Measurements from ENCODE around the gene STIM2.
"Not testable (repeated sequence)": the region's sequence is repeated elsewhere in the genome, so short reads cannot be mapped to it uniquely, and the experiment has no call there.

STIM2 gene

DNA sequence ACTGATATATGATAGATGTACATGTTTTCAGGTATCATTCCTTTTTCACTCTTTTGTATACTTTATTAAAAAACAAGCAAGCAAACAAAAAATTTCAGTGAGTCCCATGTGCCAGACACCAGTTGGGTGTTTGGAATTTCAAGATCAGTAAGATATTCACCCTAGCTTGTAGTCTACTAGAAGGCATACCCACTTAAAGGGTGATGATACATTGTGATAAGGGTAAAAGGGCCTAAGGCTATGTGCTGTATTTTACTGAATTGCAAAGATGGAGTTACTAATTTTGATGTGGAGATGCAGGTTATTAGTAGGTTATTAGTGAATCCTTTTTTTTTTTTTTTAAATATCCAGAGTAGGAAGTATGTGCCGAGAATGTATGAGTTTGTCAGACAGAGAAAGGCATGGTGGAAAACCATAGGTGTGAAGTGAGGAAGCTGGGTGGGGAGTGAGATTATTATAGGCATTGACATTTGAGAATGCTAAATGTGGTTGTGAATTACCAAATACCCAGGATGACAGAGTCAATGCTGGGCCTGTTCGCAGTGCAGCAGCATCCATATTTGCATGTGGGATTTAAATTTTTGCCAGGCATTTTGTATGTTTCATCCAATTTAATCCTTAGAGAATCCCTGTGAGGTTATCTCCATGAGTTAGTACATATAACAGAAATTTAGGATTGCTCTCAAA lies 10.1 kb downstream of the STIM2 start:
- no peak for DNase-seq

DNA sequence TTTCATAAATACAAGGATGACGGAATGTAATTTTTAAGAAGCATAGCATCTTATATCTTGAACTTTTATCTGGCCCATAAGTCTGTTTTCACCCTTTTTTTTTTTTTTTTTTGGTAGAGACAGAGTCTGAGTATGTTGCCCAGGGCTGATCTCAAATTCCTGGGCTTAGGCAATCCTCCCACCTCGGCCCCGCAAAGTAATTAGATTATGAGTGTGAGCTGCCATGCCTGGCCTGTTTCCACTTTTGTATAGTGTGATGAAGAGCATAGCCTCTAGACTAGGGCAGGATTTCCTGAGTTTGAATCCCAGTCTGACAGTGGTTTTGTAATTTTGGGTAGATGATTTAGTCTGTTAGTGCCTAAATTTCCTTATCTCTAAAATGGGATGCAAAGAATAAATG lies 11.0 kb downstream of the STIM2 start:
- DNase-seq: no peak

DNA sequence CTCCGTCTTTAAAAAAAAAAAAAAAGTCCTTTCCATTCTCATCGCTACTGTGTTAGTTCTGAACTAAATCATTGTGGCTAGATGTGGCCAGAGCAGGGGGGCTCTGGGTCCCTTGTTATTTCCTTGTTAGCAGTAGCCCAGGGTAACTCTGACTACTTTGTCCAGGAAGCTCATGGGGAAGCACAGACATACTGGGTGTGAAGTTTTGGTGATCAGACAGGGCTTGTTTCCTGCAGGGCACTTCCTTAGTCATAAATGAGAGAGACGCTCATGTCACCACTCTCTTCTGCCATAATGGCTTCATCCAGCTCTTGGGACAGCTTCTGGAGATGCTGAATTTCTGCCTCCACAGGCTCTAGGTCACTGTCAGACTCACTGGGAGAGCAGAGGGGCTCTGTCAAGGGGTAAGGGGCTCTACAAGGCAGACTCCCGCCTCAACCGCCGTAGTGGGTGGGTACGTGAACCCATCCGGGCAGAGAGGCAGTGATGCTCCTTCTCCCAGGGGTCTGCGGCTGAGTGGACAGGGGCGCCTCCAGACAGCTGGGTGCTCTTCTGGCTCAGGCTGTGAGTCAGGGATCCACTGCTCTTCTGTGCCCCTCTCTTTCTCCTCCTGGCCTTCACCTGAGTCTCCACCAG lies 12.9 kb downstream of the STIM2 start:
- DNase-seq: peak; percentile 22

DNA sequence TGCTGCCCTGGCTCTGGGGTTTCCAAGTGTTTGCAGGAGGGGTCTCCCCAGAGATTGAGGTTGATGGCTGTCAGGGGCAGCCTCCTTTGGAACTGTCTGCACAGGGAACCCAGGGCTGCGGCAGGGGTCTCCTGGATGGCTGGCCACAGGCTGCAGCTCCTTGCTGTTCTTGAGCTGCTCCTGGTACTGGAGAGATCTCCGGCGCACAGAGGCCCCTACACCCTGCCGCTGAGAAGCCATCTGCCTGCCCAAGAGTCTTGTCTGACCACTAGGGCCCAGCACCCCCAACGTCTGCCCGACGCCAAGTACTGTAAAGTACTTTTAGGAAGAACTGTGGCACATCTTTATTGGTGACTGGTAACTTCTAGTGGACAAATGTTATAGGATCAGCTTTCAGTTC lies 13.5 kb downstream of the STIM2 start:
- DNase-seq: no peak

DNA sequence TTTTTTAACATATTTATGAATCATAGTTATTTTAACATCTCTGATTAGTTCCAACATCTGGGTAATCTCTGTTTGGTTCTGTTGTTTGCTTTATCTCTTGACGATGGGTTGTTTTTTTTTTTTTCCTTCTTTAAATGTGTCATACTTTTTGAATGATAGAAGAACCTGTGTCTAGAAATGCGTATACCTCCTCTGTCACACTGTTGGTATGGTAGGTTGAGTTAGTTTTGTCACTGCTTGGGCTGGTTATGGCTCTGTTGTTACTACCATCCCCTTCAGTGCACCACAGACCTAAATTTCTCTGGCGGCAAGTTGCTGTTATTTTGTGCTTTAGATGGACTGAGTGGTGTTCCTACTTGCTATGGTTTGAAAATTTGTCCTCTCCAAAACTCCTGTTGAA lies 16.8 kb downstream of the STIM2 start:
- DNase-seq: no peak

DNA sequence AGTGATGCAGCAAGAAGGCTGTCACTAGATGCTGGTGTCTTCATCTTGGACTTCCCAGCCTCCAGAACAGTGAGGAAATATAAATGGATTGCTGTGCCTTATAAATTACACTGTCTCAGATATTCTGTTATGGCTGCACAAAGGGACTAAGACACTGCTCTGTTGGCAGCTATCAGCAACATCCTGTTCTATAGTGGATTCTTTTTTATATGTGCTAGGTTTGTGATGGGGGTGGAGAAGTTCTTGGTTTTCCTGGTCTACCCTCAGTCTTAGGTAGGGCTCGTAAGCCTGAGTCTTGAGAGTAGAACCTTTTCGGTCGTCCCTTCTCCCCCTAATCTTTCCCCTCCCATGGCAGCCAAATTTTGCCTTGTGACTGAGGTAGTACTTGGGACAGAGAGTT lies 17.3 kb downstream of the STIM2 start:
- DNase-seq: no peak

DNA sequence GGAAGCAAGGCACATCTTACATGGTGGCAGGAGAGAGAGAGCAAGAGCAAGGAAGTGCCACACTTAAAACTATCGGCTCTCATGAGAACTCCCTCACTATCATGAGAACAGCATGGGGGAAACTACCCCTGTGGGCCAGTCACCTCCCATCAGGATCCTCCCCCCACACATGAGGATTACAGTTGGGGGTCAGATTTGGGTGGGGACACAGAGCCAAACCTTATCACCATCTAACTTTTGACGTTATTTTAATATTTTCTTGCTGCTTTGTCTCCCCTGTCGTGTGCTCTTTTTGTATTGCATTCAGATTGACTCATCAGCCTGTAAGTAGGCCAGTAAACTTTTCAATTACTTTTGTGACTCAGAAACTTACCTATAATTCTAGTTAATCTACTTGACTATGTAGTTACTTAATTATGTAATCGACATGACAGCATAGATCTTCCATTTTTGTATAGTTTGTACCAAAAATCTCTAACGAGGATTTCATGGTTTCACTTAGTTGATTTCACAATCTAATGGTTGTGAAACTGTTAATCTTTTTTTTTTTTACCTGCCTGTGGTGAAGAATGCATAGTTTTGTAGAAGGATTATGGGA lies 18.3 kb downstream of the STIM2 start:
- DNase-seq: no peak

DNA sequence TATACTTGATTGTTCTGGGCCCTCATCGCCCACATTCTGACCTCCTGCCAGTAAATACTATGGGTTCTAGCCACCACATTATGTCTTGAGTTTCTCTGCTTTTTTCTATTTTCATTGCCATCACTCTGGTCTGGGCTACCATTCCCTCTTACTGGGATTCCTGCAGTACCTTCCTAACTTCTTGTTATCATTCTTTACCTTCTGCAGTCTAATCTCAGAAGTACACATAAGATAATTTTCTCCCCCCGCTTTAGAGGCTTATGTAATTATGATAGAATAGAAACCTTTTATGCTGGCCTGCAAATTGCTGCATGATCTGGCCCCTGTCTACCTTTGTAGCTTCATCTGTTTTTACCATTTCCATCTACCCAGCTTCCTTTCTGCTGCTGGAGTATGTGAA lies 19.2 kb downstream of the STIM2 start:
- no peak for DNase-seq

DNA sequence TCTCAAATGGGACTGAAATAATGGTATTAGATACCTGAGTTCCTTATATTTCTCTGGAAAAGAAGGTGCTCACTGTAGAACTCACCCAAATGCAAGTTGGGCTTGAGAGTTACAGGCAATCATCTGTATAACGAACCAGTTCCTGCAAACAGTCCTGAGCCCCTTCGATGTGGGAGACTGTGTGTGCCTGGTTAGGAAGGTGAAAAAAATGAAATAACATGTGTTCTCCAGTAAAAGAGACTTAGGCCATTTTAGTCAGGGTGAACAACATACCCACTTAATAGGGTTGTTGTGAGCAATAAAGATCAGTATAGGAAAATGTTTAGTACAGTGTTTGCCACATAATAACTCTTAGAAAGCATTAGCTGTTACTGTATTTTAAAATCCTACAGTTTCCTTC lies 23.4 kb downstream of the STIM2 start:
- no peak for DNase-seq

DNA sequence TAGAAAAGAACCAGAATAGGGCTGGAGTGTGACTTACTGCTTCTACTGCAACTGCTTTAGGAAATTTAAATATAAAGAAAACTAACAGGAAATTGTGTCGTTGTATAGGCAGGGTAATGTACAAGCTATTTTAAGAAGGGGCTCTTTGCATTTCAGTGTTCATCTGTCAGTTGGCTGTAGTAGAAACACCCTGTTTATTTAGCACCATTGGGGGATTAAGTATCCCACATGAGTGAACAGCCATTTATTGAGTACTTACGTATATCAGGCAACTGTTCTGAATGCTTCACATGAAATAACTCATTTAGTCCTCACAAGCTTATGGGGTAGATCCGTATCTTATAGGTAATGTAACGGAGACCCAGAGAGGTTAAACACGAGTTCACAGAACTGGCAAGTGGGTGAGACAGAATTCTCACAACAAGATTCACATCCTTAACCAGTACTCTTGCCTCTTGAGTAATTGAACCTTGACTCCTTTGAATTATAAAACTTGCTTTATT lies 23.9 kb downstream of the STIM2 start:
- no peak for DNase-seq

DNA sequence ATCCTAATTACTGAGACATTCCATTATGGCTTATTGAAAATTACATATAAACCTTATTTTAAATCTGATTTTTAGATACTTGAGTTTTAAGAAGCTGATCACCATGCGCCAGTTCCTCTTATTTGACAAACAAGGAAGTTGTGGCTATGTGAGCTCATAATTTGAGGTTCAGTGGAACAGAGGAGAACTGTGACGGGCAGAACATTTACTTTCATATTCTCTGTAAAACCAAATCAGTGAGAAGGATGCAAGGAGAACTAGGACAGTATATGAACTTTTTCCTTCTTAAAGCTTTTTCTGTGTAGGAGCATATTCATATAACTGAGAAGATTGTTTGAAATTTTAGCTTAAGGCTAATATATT lies 25.3 kb downstream of the STIM2 start:
- no peak for DNase-seq

DNA sequence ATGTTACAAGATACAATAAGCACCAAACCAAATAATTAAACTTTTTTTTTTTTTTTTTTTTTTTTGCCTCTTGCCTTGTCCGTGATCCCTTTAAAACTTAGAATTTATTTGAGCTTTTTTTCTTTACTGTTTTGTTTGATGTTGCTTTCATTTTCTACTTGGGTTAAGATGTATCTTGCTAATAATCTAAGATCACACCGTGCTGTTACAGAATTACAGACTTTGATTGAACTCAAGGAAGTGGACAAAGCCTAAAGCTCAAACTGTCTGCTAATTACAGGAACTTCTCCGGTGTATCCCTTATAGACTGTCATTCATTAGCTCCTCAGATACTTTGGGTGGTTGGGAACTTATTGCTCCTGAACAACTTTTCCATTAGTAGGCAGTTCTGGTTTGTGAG lies 26.5 kb downstream of the STIM2 start:
- DNase-seq: no peak

DNA sequence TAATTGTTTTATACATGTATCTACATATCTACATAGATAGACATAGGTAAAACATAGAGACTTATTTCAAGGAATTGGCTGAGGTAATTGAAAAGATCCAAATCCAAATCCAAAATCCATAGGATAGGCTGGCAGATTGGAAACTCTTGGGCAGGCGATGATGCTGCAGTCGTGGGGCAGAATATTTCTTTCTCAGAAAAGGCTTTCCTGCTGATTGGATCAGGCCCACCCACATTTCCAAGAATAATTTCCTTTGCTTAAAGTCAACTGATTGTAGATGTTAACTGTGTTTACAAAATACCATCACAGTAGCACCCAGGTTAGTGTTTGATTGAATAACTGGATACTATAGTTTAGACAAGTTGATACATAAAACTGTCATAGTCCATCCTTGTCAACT lies 27.2 kb downstream of the STIM2 start:
- no peak for DNase-seq

DNA sequence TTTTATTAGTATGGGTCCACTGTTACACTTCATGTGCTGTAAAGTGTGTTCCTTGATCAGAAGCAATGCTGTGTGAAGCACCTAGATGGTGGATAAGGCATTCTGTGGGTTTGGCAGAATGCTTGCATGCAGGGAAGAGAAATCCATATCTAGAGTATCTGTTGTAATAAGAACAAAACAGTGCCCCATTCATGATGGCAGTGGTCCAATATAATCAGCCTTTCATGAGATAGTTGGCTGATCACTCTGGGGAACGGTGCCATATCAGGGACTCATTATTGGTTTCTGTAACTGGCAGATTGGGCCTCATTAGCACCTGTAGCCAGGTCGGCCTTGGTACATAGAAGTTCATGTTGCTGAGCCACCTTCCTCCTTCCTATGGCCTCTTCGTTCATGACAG lies 28.7 kb downstream of the STIM2 start:
- no peak for DNase-seq

DNA sequence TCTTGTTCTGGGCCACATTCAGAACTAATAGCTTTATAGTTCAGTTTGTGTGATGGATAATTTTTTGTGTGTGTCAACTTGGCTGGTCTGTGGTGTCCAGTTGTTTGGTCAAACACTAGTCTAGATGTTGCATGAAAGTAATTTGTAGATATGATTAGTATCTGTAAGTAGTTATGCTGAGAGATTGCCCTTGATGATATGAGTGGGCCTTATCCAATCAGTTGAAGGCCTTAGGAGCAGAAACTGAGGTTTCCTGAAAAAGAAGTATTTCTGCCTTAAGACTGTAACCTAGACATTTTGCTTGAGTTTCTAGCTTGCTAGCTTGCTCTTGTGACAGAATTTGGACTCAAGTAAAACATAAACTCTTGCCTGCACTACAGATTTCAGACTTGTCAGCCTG lies 30.4 kb downstream of the STIM2 start:
- no peak for DNase-seq

DNA sequence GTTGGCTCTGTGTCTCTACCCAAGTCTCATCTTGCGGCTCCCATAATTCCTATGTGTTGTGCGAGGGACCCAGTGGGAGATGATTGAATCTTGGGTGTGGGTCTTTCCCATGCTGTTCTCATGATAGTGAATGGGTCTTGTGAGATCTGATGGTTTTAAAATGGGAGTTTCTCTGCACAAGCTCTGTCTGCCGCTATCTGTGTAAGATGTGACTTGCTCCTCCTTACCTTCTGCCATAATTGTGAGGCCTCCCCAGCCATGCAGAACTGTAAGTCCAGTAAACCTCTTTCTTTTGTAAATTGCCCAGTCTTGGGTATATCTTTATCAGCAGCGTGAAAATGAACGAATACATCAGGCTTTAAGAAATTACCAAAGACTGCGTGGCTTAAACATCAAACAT lies 31.2 kb downstream of the STIM2 start:
- no peak for DNase-seq

DNA sequence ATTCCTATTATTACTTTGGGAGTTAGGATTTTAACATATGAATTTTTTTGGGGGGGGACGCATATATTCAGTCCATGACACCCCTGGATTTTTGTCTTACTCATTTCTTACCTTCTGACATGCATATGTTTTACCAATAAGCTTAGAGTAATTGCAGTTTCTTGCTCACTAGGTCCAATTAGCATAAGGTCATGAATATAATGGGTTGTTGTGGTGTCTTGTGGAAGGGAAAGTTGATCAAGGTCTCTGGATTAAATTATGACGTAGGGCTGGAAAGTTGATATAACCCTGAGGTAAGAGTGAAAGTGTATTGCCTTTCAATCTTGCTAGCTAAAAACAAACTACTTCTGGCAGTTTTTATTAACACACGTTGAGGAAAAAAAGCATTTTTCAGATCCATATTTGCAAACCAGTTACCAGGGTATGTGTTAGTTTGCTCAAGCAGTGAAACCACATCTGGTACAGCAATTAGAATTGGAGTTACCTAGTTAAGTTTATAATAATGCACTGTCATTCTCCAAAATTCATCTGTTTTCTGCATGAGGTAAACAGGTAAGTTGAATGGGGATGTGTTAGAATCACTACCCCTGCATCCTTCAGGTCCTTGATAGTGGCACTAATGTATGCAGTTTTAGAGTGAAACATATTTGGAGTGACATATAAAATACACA lies 32.0 kb downstream of the STIM2 start:
- no peak for DNase-seq

DNA sequence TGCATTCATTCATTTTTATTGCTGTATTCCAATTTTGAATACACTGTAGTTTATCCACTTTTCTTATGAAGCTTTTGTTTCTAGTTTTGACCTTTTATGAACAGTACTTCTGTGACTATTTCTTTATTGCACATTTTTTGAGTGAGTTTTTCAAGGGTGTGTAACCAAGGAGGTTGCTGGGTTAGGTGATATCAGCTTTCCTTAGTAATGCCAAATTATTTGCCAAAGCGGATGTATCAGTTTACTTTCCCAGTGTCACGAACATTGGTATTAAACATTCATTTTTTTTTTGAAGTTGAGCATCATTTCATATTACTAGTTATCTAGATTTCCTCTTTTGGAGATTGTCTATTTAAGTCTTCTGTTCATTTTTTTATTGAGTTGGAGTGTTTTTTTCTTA lies 32.9 kb downstream of the STIM2 start:
- no peak for DNase-seq

DNA sequence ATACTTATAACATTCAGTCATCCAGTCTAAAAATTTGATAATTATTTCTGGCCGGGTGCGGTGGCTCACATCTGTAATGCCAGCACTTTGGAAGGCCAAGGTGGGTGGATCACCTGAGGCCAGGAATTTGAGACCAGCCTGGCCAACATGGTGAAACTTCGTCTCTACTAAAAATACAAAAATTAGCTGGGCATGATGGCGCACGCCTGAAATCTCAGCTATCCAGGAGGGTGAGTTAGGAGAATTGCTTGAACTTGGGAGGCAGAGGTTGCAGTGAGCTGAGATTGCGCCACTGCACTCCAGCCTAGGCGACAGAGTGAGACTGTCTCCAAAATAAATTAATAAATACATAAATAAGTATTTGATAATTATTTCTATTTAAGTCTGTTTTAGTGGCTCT lies 34.2 kb downstream of the STIM2 start:
- not testable (repeated sequence) for DNase-seq

DNA sequence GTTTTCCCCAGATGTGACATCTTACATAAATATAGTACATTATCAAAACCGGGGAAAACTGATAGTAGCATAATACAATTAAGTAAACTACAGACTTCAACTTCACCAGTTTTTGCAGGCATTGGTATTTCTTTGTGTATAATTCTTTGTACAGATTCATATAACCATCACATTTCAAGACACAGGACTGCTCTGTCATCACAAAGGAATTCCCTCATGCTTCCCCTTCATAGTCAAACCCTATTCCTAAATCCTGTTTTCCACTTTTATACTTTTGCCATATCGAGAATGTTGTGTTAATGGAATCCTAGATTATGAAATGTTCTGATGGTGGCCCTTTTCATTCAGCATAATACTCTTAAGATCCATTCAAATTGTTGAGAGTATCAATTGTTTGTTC lies 36.0 kb downstream of the STIM2 start:
- DNase-seq: no peak

DNA sequence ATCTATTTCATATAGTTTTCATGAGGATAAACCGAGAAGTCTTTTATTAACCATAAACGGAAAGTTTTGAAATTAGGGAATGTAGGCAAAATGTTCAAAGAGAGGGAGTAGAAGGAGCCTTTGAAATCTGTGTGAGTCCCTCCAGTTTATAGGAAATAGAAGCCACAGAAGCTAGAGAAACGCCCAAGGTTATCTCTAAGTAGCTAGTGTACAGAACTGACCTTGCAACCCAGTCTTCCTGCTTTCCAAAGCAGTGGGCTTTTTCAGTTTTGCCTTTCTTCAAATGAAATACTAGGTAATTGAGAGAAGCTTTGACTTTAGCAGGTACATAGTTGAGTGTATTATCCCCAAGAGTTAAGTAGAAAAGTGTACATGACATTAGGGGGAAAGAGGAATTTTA lies 39.4 kb downstream of the STIM2 start:
- DNase-seq: no peak

DNA sequence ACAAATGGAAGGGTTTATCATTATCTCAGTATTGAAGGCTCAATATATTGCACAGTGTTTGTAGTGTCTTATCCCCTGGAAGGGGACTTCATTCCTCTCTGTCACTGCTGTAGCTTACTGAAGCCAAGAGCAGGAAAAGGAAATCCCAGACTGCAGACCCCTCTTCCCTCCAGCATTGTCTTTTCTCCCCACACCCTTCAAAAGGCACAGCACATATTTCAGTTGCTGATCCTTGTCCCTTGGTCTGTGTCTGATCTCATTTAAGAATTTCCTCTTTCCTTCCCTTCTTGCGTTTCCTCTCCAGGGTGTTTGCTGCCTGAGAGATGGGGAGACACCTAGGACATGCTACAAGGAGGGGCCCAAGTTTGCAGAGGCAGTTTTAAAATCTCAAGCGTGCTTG lies 40.1 kb downstream of the STIM2 start:
- no peak for DNase-seq

DNA sequence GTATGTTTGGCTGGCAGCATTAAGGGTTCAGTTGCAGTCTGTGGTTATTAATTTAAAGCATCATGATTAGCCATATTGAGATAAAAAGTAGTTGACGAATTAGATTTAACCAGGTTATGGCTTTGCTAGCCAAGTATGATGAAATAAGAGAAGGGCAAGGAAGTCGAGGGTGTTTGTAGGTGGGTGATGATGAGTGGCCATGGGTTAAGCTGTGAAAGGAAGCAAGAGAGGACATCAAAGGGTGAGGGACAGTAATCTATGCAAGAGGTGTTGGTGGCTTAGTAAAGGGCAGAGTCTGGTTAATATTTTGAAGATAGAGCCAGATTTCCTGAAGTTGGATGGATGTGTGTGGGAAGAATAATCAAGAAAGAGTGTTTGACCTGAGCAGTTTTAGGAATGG lies 44.5 kb downstream of the STIM2 start:
- DNase-seq: no peak
